Tibial artery (tissue), 4 donors: Measurements from ENCODE around the gene KRTAP5-8.
"Not testable (repeated sequence)": the region's sequence is repeated elsewhere in the genome, so short reads cannot be mapped to it uniquely, and the experiment has no call there.

ENCODE experiments used
- DNase-seq, 2 donors: peaks; one replicate each; pipeline ENCODE4 v3.0.0-alpha.2; 2019
- H3K27ac ChIP-seq, 2 donors: fragments of 200-600 bp; sonication (generic) in 1 of 2; 1 replicate in 1 of 2; 2 replicates in 1 of 2; pipeline ENCODE4 v1.5.1; 2018 to 2019; ENCODE audit warnings: mild to moderate bottlenecking in 1 of 2
- H3K27me3 ChIP-seq, 2 donors: fragments of 200-600 bp; sonication (generic) in 1 of 2; one replicate each; pipeline versions ENCODE4 v1.5.1 to v1.6.0; 2016 to 2019
- H3K36me3 ChIP-seq, 3 donors: fragments of 200-600 bp; sonication (generic) in 2 of 3; one replicate each; pipeline ENCODE4 v1.5.1; 2016 to 2019; ENCODE audit warnings: mild to moderate bottlenecking in 2 of 3
- H3K4me1 ChIP-seq, 4 donors: fragments of 200-600 bp; sonication (generic) in 2 of 4; 1 replicate in 3 of 4; 2 replicates in 1 of 4; pipeline ENCODE4 v1.5.1; 2016 to 2019
- H3K4me3 ChIP-seq, 2 donors: fragments of 200-600 bp; sonication (generic) in 1 of 2; 1 replicate in 1 of 2; 2 replicates in 1 of 2; pipeline ENCODE4 v1.5.1; 2018 to 2019; ENCODE audit warnings: mild to moderate bottlenecking in 2 of 2
- H3K9me3 ChIP-seq, 3 donors: fragments of 200-600 bp; sonication (generic) in 1 of 3; one replicate each; pipeline ENCODE4 v1.5.1; 2016 to 2019
- CTCF ChIP-seq, 2 experiments: fragments of 200-600 bp in 1 of 2; fragments of 450-650 bp in 1 of 2; IDR thresholded peaks; one replicate each; pipeline ENCODE4 v1.5.1; 2017 to 2019; ENCODE audit warnings: antibody characterized with exemption in 2 of 2, mild to moderate bottlenecking in 1 of 2, moderate library complexity in 1 of 2
- intact Hi-C: fragments of 100-400 bp; cut with DNase I; formaldehyde crosslinking; loops from one replicate; pipeline ENCODE4 v1.15.0; 2023; ENCODE audit warnings: low total_unique reads

The KRTAP5-8 gene

GRCh38 chr11:71537537-71537936 lies 288 bp upstream of the KRTAP5-8 start:
- intact Hi-C loops = no loop called here
- no peak for DNase-seq
- Histone ChIP-seq H3K4me3 (no peak overlapping the region), H3K36me3 (no peaks in the 10 kb centered on the region), H3K27me3 (no peaks in the 10 kb centered on the region), H3K9me3 (no peaks in the 10 kb centered on the region), H3K27ac (no peak overlapping the region), H3K4me1 (no peaks in the 10 kb centered on the region)
- no peak for TF ChIP-seq CTCF (IDR thresholded peaks at IDR 0.05)

- H3K4me3 ChIP-seq = no peak overlapping the region
- intact Hi-C loops = no loop called here
- no peak for TF ChIP-seq CTCF (IDR thresholded peaks at IDR 0.05)
- H3K27me3 ChIP-seq = no peaks in the 10 kb centered on the region
- no peak for DNase-seq
- H3K9me3 ChIP-seq = no peaks in the 10 kb centered on the region
- H3K27ac ChIP-seq = no peak overlapping the region
- no peaks in the 10 kb centered on the region for H3K4me1 ChIP-seq
- H3K36me3 ChIP-seq = no peaks in the 10 kb centered on the region
Observed at GRCh38 chr11:71538666-71538990, 803 bp downstream of the KRTAP5-8 start.

- Histone ChIP-seq H3K4me1 (no peaks in the 10 kb centered on the region), H3K36me3 (no peaks in the 10 kb centered on the region), H3K27ac (no peak overlapping the region), H3K27me3 (no peaks in the 10 kb centered on the region), H3K4me3 (no peak overlapping the region), H3K9me3 (no peaks in the 10 kb centered on the region)
- TF ChIP-seq CTCF (IDR thresholded peaks at IDR 0.05) = no peak
- DNase-seq = no peak
- intact Hi-C loops = no loop called here
Observed at GRCh38 chr11:71539017-71539416, 1.2 kb downstream of the KRTAP5-8 start.

- H3K9me3 ChIP-seq, H3K36me3 ChIP-seq, H3K4me1 ChIP-seq, H3K27me3 ChIP-seq, DNase-seq, intact Hi-C loops, H3K4me3 ChIP-seq, H3K27ac ChIP-seq: not testable (repeated sequence)
Observed at GRCh38 chr11:71539971-71540370, 2.1 kb downstream of the KRTAP5-8 start.

- not testable (repeated sequence) for H3K27ac ChIP-seq
Observed at GRCh38 chr11:71540521-71541304, 2.9 kb downstream of the KRTAP5-8 start.

GRCh38 chr11:71542382-71542781 lies 4.6 kb downstream of the KRTAP5-8 start:
- no peak for TF ChIP-seq CTCF (IDR thresholded peaks at IDR 0.05)
- no peak for DNase-seq
- no peaks in the 10 kb centered on the region for H3K4me1 ChIP-seq
- peaks cover 0 to 3% (median 0%) of the 10 kb centered on the region in 3 donors for H3K9me3 ChIP-seq
- no peak overlapping the region for H3K27ac ChIP-seq
- H3K4me3 ChIP-seq = no peak overlapping the region
- peaks cover 0 to 6% of the 10 kb centered on the region in 2 donors for H3K27me3 ChIP-seq
- H3K36me3 ChIP-seq = no peaks in the 10 kb centered on the region
- intact Hi-C loops = no loop called here

More at GRCh38 chr11:71540521-71541304, 2.9 kb downstream of the KRTAP5-8 start:
- intact Hi-C loops, H3K36me3 ChIP-seq, H3K4me3 ChIP-seq, H3K27me3 ChIP-seq, H3K9me3 ChIP-seq, H3K4me1 ChIP-seq, DNase-seq: not testable (repeated sequence)
